SK-N-SH (cell line): Measurements from ENCODE around the gene IPMK. TPM values are rescaled to one million over a fixed set of nuclear protein-coding genes. Genes with fewer than 3 reads are reported as not detected.

Source experiments
- CTCF ChIA-PET: fragments of 300-600, 350-600 bp; formaldehyde crosslinking; extraction: SDS; loops from one replicate; lab custom pipeline; 2021; lab: Yijun Ruan, JAX
- POLR2A ChIA-PET: fragments of 350-600 bp; sonication (Branson Sonifier 250); formaldehyde crosslinking; extraction: SDS; loops from one replicate; lab custom pipeline; 2020; ENCODE audit warnings: antibody characterized with exemption, inconsistent platforms; lab: Yijun Ruan, JAX
- DNase-seq: peaks from one replicate; pipeline ENCODE4 v3.0.0; 2012
- H2AFZ ChIP-seq: fragments of 200-600 bp; sonication (generic); 2 replicates; pipeline ENCODE4 v1.8.1; 2016; ENCODE audit warnings: antibody characterized with exemption, mild to moderate bottlenecking, low read depth
- H3F3A ChIP-seq: fragments of 200-600 bp; sonication (generic); replicated peaks from 2 replicates; pipeline ENCODE3; 2016; ENCODE audit warnings: antibody characterized with exemption, mild to moderate bottlenecking; ENCODE audit not compliant: insufficient read depth
- H3K27ac ChIP-seq, 2 experiments: fragments of 200-500 bp in 1 of 2; fragments of 200-600 bp in 1 of 2; sonication (Bioruptor generic) in 1 of 2; sonication (generic), shearing (Covaris generic) in 1 of 2; 2 replicates each; pipeline versions ENCODE4 v1.5.1 to v1.6.1; 2014 to 2016; ENCODE audit warnings: low read depth in 2 of 2, inconsistent platforms in 1 of 2, low read length in 1 of 2, mild to moderate bottlenecking in 1 of 2, mixed read lengths in 1 of 2
- H3K27me3 ChIP-seq: fragments of 200-600 bp; sonication (generic), shearing (Covaris generic); 2 replicates; pipeline ENCODE4 v1.6.1; 2016; ENCODE audit warnings: mixed run types; ENCODE audit not compliant: insufficient read depth
- H3K36me3 ChIP-seq, 2 experiments: fragments of 200-500 bp in 1 of 2; fragments of 200-600 bp in 1 of 2; sonication (Bioruptor generic) in 1 of 2; sonication (generic) in 1 of 2; replicated peaks in 1 of 2; 2 replicates each; pipeline versions ENCODE3 to v1.5.1; 2014 to 2016; ENCODE audit warnings: low read length in 1 of 2, mild to moderate bottlenecking in 1 of 2; ENCODE audit not compliant: insufficient read depth in 2 of 2, control insufficient read depth in 1 of 2
- H3K4me1 ChIP-seq, 2 experiments: fragments of 200-500 bp in 1 of 2; fragments of 200-600 bp in 1 of 2; sonication (Bioruptor generic) in 1 of 2; sonication (generic), shearing (Covaris generic) in 1 of 2; 2 replicates each; pipeline versions ENCODE4 v1.5.1 to v1.6.1; 2014 to 2016; ENCODE audit warnings: low read depth in 1 of 2, low read length in 1 of 2, mixed run types in 1 of 2; ENCODE audit not compliant: insufficient read depth in 2 of 2, control insufficient read depth in 1 of 2
- H3K4me2 ChIP-seq: fragments of 200-600 bp; sonication (generic), shearing (Covaris generic); 2 replicates; pipeline ENCODE4 v1.6.1; 2017; ENCODE audit warnings: mixed run types
- H3K4me3 ChIP-seq, 2 experiments: fragments of 200-500 bp in 1 of 2; fragments of 200-600 bp in 1 of 2; sonication (Bioruptor generic) in 1 of 2; sonication (generic), shearing (Covaris generic) in 1 of 2; 2 replicates each; pipeline versions ENCODE4 v1.5.1 to v1.8.1; 2014 to 2016; ENCODE audit warnings: low read depth in 2 of 2, inconsistent platforms in 1 of 2, low read length in 1 of 2, mild to moderate bottlenecking in 1 of 2, mixed read lengths in 1 of 2, moderate library complexity in 1 of 2
- H3K79me2 ChIP-seq: fragments of 200-600 bp; sonication (generic); 2 replicates; pipeline ENCODE4 v1.8.1; 2017; ENCODE audit warnings: mild to moderate bottlenecking; ENCODE audit not compliant: insufficient read depth
- H3K9ac ChIP-seq: fragments of 200-600 bp; sonication (generic); 2 replicates; pipeline ENCODE4 v1.6.1; 2017; ENCODE audit warnings: mixed run types
- H3K9me2 ChIP-seq: fragments of 200-600 bp; sonication (generic); 2 replicates; pipeline ENCODE4 v1.6.1; 2017; ENCODE audit warnings: mixed run types
- H3K9me3 ChIP-seq: fragments of 200-600 bp; sonication (generic); 2 replicates; pipeline ENCODE4 v1.6.1; 2017; ENCODE audit warnings: mixed run types, mild to moderate bottlenecking, moderate library complexity
- H4K20me1 ChIP-seq: fragments of 200-600 bp; sonication (generic); 2 replicates; pipeline ENCODE4 v1.6.1; 2017; ENCODE audit warnings: mild to moderate bottlenecking, mixed run types; ENCODE audit not compliant: insufficient read depth
- CHD2 ChIP-seq: fragments of 150-350 bp; IDR thresholded peaks from 2 replicates; pipeline ENCODE4 v1.6.1; 2018; ENCODE audit warnings: low read length; ENCODE audit not compliant: partially characterized antibody
- EP300 ChIP-seq, 2 experiments: IDR thresholded peaks; 2 replicates each; pipeline versions ENCODE4 v1.4.0 to v1.6.1; 2012; ENCODE audit warnings: borderline replicate concordance in 1 of 2, low read depth in 1 of 2, low read length in 1 of 2
- FOSL2 ChIP-seq: IDR thresholded peaks from 2 replicates; pipeline ENCODE4 v1.4.0; 2012; ENCODE audit warnings: low read depth, mild to moderate bottlenecking, moderate library complexity, borderline replicate concordance
- FOXJ3 ChIP-seq: sonication (generic); formaldehyde crosslinking; IDR thresholded peaks from 2 replicates; pipeline ENCODE4 v1.5.1; 2020; ENCODE audit warnings: mild to moderate bottlenecking, missing genetic modification reagents
- FOXM1 ChIP-seq: IDR thresholded peaks from 2 replicates; pipeline ENCODE4 v1.4.0; 2012; ENCODE audit warnings: low read depth, mild to moderate bottlenecking
- GABPA ChIP-seq: IDR thresholded peaks from 2 replicates; pipeline ENCODE4 v1.4.0; 2012; ENCODE audit warnings: low read depth, mild to moderate bottlenecking
- JUND ChIP-seq: IDR thresholded peaks from 2 replicates; pipeline ENCODE4 v1.4.0; 2012
- MEF2A ChIP-seq: IDR thresholded peaks from 2 replicates; pipeline ENCODE4 v1.4.0; 2012; ENCODE audit warnings: low read depth, borderline replicate concordance
- MXI1 ChIP-seq: IDR thresholded peaks from 2 replicates; pipeline ENCODE4 v1.6.1; 2012; ENCODE audit warnings: mild to moderate bottlenecking, low read depth, low read length, improper control_type of control experiment
- NFIC ChIP-seq: IDR thresholded peaks from 2 replicates; pipeline ENCODE4 v1.4.0; 2012; ENCODE audit warnings: borderline replicate concordance
- NRF1 ChIP-seq: IDR thresholded peaks from 2 replicates; pipeline ENCODE4 v1.6.1; 2012; ENCODE audit warnings: low read depth, mild to moderate bottlenecking, low read length
- POLR2AphosphoS5 ChIP-seq: IDR thresholded peaks from 2 replicates; pipeline ENCODE4 v1.6.1; 2012; ENCODE audit warnings: low read depth, low read length
- RCOR1 ChIP-seq: fragments of 150-350 bp; IDR thresholded peaks from 2 replicates; pipeline ENCODE4 v1.6.1; 2017; ENCODE audit warnings: antibody characterized with exemption, low read length
- RFX5 ChIP-seq: IDR thresholded peaks from 2 replicates; pipeline ENCODE4 v1.6.1; 2012; ENCODE audit warnings: mild to moderate bottlenecking, improper control_type of control experiment, low read length
- RXRA ChIP-seq: IDR thresholded peaks from 2 replicates; pipeline ENCODE4 v1.4.0; 2012; ENCODE audit warnings: low read depth, mild to moderate bottlenecking, borderline replicate concordance
- SIN3A ChIP-seq: IDR thresholded peaks from 2 replicates; pipeline ENCODE4 v1.6.1; 2012; ENCODE audit warnings: low read depth, mild to moderate bottlenecking, low read length, moderate library complexity, borderline replicate concordance
- SMC3 ChIP-seq: IDR thresholded peaks from 2 replicates; pipeline ENCODE4 v1.6.1; 2012; ENCODE audit warnings: low read depth, low read length, improper control_type of control experiment
- TCF12 ChIP-seq: IDR thresholded peaks from 2 replicates; pipeline ENCODE4 v1.4.0; 2012
- TEAD4 ChIP-seq: IDR thresholded peaks from 2 replicates; pipeline ENCODE4 v1.4.0; 2012; ENCODE audit warnings: mild to moderate bottlenecking, borderline replicate concordance; ENCODE audit not compliant: insufficient read depth
- WGBS: methylation state at CpG from one replicate; pipeline ENCODE4 v1.1.6; 2017; ENCODE audit warnings: low lambda C conversion rate; 5-methylcytosine and 5-hydroxymethylcytosine counted together
- polyA plus RNA-seq, 3 experiments: library from polyadenylated mRNA; depleted of rRNA; stranded (reverse); fragments of >200 nt; gene quantifications; 2 replicates each; pipeline ENCODE4 v1.2.3, GENCODE V29; 2012
- TF ChIP-seq, protein P1 (sequence below): fragments of 150-350 bp; IDR thresholded peaks from 2 replicates; pipeline ENCODE4 v1.6.1; 2017; ENCODE audit warnings: antibody characterized with exemption, low read length, low read depth, borderline replicate concordance
- TF ChIP-seq, protein P2 (sequence below): IDR thresholded peaks from 2 replicates; pipeline ENCODE4; 2012
- TF ChIP-seq, protein P3 (sequence below): IDR thresholded peaks from 2 replicates; pipeline ENCODE4 v1.6.1; 2012; ENCODE audit warnings: mild to moderate bottlenecking, low read depth, low read length, moderate library complexity
- TF ChIP-seq, protein P4 (sequence below): IDR thresholded peaks from 2 replicates; pipeline ENCODE4 v1.4.0; 2012; ENCODE audit warnings: low read depth, borderline replicate concordance
- TF ChIP-seq, protein P5 (sequence below): IDR thresholded peaks from 2 replicates; pipeline ENCODE4 v1.4.0; 2012; ENCODE audit warnings: low read depth

The IPMK gene
- polyA plus RNA-seq, 1 of the 3 experiments (the other 2 are of a cell fraction): 0.71 TPM

DNA sequence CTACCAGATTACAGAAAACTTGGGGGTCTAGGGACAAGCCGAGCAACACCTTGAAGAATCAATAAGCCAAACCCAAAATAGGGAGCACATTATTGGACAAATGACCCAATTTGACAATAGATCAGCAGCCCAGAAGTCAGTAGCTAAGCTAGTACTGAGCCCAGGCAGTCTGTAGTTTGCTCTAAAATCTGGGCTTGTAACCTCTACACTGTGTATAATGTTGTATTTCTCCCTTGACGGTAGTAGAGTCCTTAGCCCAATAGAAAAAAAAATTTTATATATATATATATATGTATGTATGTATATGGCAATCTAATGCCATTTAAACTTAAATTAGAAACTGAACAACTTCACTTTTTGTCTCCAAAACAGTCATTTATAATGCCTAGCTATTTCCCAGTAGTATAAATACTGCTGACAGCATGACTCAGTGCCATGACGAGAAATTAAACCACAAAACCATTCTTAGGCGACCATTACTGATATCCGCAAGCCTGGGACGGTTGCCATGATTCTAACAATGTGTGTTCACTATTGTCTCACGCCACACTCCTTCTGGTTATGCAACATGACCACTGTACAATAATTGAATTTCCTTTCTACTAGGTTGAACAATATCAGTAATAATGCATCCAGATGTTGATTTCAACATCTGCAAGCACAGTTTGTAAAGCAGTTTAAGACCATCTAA, 110.5 kb downstream of the IPMK start:
- no peak for DNase-seq
- no peaks in the 10 kb centered on the region for H3K36me3 ChIP-seq
- H3K9me2 ChIP-seq: no peaks in the 10 kb centered on the region
- WGBS: 27% methylated on average over 7 of the region's 7 CpGs
- H3K9ac ChIP-seq: no peak overlapping the region
- CTCF ChIA-PET: no interaction called here
- no peak for TF ChIP-seq FOXJ3
- peak; percentile 51; the same call in 1 of the 2 replicates for TF ChIP-seq RXRA
- TF ChIP-seq FOSL2: peak; percentile 90
- TF ChIP-seq MXI1: no peak
- TF ChIP-seq TCF12: peak; percentile 88
- no peak for TF ChIP-seq CHD2
- TF ChIP-seq, protein P1, sequence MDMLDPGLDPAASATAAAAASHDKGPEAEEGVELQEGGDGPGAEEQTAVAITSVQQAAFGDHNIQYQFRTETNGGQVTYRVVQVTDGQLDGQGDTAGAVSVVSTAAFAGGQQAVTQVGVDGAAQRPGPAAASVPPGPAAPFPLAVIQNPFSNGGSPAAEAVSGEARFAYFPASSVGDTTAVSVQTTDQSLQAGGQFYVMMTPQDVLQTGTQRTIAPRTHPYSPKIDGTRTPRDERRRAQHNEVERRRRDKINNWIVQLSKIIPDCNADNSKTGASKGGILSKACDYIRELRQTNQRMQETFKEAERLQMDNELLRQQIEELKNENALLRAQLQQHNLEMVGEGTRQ: no peak
- no peak for TF ChIP-seq SMC3
- peak; percentile 53; the same call in 1 of the 2 replicates for TF ChIP-seq FOXM1
- TF ChIP-seq JUND: peak; percentile 91
- TF ChIP-seq RFX5: no peak
- TF ChIP-seq GABPA: no peak
- TF ChIP-seq, protein P2, sequence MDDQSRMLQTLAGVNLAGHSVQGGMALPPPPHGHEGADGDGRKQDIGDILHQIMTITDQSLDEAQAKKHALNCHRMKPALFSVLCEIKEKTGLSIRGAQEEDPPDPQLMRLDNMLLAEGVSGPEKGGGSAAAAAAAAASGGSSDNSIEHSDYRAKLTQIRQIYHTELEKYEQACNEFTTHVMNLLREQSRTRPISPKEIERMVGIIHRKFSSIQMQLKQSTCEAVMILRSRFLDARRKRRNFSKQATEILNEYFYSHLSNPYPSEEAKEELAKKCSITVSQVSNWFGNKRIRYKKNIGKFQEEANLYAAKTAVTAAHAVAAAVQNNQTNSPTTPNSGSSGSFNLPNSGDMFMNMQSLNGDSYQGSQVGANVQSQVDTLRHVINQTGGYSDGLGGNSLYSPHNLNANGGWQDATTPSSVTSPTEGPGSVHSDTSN: peak; percentile 96
- TF ChIP-seq, protein P3, sequence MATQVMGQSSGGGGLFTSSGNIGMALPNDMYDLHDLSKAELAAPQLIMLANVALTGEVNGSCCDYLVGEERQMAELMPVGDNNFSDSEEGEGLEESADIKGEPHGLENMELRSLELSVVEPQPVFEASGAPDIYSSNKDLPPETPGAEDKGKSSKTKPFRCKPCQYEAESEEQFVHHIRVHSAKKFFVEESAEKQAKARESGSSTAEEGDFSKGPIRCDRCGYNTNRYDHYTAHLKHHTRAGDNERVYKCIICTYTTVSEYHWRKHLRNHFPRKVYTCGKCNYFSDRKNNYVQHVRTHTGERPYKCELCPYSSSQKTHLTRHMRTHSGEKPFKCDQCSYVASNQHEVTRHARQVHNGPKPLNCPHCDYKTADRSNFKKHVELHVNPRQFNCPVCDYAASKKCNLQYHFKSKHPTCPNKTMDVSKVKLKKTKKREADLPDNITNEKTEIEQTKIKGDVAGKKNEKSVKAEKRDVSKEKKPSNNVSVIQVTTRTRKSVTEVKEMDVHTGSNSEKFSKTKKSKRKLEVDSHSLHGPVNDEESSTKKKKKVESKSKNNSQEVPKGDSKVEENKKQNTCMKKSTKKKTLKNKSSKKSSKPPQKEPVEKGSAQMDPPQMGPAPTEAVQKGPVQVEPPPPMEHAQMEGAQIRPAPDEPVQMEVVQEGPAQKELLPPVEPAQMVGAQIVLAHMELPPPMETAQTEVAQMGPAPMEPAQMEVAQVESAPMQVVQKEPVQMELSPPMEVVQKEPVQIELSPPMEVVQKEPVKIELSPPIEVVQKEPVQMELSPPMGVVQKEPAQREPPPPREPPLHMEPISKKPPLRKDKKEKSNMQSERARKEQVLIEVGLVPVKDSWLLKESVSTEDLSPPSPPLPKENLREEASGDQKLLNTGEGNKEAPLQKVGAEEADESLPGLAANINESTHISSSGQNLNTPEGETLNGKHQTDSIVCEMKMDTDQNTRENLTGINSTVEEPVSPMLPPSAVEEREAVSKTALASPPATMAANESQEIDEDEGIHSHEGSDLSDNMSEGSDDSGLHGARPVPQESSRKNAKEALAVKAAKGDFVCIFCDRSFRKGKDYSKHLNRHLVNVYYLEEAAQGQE: peak; percentile 42; the same call in 1 of the 2 replicates
- TF ChIP-seq SIN3A: peak; percentile 75; the same call in 1 of the 2 replicates
- peak; percentile 79; the same call in 1 of the 2 replicates for TF ChIP-seq POLR2AphosphoS5
- TF ChIP-seq, protein P4, sequence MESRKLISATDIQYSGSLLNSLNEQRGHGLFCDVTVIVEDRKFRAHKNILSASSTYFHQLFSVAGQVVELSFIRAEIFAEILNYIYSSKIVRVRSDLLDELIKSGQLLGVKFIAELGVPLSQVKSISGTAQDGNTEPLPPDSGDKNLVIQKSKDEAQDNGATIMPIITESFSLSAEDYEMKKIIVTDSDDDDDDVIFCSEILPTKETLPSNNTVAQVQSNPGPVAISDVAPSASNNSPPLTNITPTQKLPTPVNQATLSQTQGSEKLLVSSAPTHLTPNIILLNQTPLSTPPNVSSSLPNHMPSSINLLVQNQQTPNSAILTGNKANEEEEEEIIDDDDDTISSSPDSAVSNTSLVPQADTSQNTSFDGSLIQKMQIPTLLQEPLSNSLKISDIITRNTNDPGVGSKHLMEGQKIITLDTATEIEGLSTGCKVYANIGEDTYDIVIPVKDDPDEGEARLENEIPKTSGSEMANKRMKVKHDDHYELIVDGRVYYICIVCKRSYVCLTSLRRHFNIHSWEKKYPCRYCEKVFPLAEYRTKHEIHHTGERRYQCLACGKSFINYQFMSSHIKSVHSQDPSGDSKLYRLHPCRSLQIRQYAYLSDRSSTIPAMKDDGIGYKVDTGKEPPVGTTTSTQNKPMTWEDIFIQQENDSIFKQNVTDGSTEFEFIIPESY: no peak; the same call in 1 of the 2 replicates
- peak; percentile 27 to 90 for TF ChIP-seq EP300 (IDR thresholded peaks at IDR 0.05; ENCODE audit: borderline replicate concordance in 1 of 2, low read depth in 1 of 2, low read length in 1 of 2)
- TF ChIP-seq, protein P5, sequence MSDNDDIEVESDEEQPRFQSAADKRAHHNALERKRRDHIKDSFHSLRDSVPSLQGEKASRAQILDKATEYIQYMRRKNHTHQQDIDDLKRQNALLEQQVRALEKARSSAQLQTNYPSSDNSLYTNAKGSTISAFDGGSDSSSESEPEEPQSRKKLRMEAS: peak; percentile 34; the same call in 1 of the 2 replicates
- peak; percentile 89 for TF ChIP-seq NFIC
- TF ChIP-seq TEAD4: peak; percentile 79
- no peak for TF ChIP-seq NRF1
- 0 out of 2 replicates have a peak, but pooled peaks have one; percentile 18 for TF ChIP-seq RCOR1
- TF ChIP-seq MEF2A: peak; percentile 43; the same call in 1 of the 2 replicates
- TF ChIP-seq, all 33 proteins: peak for 15
- Histone ChIP-seq H3K4me1 (peaks cover 4% of the 10 kb centered on the region in 2 experiments; a peak in 2 of 4 replicates), H3F3A (peaks cover 6% of the 10 kb centered on the region), H3K79me2 (no peaks in the 10 kb centered on the region), H4K20me1 (no peaks in the 10 kb centered on the region; the same call in 1 of the 2 replicates), H3K4me2 (no peak overlapping the region; the same call in 1 of the 2 replicates), H3K27me3 (no peaks in the 10 kb centered on the region), H3K4me3 (no peak overlapping the region), H2AFZ (no peak overlapping the region), H3K9me3 (no peaks in the 10 kb centered on the region), H3K27ac (peak overlapping the region in 1 of 2 experiments; percentile 28; a peak in 1 of 4 replicates)
- POLR2A ChIA-PET: no interaction called here
